ENCODE results near the gene FURIN.
"Not testable (repeated sequence)": the region's sequence is repeated elsewhere in the genome, so short reads cannot be mapped to it uniquely, and the experiment has no call there.

The FURIN gene

DNA sequence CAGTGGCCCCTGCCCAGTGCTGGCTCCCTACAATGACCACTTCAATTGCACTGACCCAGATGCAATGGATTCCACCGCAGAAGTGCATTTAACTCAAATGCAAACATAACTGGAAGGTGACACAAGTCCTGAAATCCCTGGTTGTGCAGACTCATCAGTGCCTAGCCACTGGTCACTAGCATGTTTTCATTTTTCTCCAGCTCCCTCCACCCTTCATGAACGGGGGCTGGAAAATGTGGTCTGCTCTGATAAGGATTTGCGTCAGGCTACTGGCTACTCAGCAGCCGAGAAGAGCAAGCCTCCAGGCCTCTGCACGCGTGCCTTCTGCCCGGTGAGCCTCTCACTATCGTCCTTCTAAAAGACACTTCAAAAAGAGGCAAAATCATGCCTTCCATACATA, 27.4 kb upstream of the FURIN start:
- DNase-seq (ENCODE audit: low read depth in 1 of 2, low spot score in 1 of 2) = no peak

DNA sequence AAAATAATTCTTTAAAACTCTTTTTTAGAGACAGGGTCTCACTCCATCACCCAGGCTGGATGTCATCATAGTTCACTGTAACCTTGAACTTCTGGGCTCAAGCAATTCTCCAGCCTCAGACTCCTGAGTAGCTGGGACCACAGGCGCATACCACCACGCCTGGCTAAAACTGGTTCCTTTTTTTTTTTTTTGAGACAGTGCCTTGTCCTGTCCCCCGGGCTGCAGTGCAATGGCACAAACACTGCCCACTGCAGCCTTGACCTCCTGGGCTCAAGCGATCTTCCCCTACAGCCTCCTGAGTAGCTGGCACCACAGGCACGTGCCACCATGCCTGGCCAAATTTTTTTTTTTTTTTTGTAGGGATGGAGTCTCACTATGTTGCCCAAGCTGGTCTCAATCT, 23.7 kb upstream of the FURIN start:
- no peak for DNase-seq (ENCODE audit: low read depth in 1 of 2, low spot score in 1 of 2)

DNA sequence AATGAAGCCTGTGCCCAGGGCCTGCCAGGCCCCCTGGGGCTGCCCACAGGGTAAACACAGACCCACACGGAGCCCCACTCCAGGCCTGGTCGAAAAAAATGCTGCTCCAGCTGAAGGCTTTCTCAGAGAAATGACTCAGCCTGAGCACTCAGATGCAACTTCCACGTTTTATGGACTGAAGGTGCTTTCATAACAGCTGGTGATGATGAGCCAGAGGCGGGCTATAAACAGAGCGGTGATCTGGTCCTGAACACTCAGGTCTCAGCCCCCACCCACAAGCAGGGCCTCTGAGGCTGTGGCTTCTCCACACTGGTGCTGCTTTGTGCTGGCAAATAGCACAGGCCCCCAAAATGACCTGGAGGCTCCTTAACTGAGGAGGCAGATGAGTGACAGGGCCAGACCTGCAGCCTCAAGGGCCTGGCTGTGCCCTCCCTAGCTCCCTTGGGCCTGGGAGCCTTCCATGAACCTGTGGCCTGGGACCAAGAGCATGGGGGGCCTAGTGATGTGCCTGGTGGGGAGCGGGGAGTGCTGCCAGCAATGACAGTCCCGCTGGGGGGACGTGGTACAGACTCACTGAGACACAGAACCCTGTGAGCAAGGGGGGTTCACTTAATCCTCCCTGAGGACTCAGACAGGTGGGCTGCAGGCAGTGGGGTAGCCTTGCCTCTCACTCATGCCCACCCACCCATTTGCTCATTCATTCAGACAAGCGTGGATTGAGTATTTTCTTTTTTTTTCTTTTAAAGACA, 23.0 kb upstream of the FURIN start:
- no peak for DNase-seq (ENCODE audit: low read depth in 1 of 2, low spot score in 1 of 2)

DNA sequence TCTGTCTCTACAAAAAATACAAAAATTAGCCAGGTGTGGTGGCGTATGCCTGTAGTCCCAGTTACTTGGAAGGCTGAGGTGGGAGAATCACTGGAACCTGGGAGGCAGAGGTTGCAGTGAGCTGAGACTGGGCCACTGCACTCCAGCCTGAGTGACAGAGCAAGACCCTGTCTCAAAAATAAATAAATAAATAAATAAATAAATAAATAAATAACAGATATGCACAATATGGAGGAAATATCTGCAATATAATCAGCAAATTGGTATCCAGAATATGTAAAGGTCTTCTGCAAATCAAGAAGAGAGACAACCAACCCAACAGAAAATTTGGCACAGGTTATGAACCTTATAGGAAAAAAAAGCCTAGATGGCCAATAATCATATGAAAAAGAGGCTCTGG, 19.0 kb upstream of the FURIN start:
- not testable (repeated sequence) for DNase-seq (ENCODE audit: low read depth in 1 of 2, low spot score in 1 of 2)

DNA sequence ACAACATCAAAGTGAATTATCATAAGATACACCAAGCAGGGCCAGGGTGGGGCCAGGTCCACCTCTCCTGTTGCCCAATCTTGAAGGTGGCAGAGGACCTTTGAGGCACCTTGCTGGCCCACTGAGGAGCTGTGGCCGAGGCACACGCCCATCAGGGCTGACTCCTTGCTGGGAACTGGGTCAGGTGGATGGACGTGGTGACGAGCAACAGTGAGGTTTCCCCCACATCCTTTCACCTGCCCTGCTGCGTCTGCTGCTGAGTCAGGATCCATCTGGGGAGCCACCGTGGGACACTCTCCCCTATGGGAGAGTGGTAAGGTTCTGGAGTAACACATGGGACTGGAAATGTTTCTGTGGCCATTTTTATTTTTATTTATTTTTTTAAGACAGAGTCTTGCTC, 17.3 kb upstream of the FURIN start:
- no peak for DNase-seq (ENCODE audit: low read depth in 1 of 2, low spot score in 1 of 2)

DNA sequence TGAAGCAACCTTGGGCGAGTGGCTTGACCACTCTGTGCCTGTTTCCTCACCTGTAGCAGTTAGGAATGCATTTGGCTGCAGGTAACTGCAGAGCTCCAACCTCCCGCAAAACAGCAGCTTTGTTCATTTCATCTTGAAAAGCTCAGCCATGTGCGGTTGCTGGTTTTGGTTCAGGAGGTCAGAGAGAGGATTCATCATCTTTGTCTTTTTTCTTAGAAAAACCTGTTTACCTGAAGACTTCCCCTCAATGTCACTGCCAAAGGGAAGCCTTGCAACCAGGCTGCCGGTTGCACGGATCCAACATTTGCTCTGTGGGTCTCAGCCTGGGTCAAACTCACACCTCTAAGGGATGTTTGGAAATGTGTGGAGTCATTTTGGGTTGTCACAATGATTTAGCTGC, 16.4 kb upstream of the FURIN start:
- DNase-seq (ENCODE audit: low read depth in 1 of 2, low spot score in 1 of 2) = no peak

DNA sequence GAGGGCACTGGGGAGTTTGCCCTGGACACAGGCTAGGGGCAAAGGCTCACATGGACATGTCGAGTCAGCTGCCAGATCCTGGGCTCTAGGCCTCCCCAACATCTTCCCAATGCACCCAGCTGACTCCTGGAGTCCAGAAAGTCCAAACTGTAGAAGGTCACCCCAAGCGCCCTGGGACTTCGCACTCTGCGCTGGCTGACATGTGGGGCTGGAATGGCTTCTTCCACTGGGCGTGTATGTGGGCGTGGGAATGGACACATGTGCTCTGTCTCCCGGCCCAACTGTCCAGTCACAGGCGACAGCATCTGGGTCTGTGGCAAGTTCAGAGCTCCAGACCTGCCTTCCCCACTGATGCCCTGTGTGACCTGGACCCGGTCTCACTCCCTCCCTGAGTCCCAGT, 13.2 kb upstream of the FURIN start:
- DNase-seq (ENCODE audit: low read depth in 1 of 2, low spot score in 1 of 2) = no peak

DNA sequence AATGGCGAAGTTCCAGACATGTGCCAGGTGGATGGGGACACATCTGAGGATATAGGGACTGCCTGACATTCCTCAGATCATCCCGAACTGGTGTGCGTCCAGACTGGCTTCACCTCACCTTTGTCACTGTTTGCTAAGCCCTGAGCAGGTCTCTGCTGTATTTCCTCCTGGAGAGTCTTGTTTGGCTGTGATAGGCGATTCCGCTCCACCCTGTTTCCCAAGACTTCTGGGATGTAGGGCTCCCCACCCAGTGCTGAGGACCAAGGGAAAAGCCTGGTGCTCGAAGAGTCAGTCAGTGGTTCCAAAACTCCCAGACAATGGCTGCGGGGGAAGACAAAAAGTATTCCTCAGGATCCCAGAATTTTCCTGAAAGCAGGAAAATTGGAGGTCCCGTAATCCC, 11.1 kb upstream of the FURIN start:
- DNase-seq (ENCODE audit: low read depth in 1 of 2, low spot score in 1 of 2) = no peak

DNA sequence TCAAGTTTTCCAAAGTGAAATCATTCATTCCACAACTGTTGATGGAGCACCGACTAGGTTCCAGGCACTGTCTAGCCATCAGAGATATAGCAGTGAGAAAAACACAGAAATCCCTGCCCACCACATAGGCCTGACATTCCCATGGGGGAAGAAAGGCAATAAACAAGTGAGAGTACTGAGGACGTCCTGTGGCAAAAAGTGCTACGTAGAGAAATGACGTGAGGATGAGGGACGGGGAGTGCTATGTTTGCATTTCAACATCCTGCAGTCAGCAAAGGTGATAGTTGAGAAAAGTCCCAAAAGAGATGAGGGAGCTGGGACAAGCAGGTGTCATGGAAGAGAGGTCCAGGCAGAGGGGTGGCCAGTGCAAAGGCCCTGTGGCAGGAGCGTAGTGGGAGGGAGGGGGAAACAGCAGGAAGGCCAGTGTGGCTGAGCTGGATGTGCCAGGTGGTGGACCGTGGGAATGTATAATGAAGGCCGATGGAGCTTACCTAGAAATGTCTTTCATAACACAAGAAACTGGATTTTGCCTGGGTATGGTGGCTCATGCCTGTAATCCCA, 10.4 kb upstream of the FURIN start:
- DNase-seq (ENCODE audit: low read depth in 1 of 2, low spot score in 1 of 2) = no peak

DNA sequence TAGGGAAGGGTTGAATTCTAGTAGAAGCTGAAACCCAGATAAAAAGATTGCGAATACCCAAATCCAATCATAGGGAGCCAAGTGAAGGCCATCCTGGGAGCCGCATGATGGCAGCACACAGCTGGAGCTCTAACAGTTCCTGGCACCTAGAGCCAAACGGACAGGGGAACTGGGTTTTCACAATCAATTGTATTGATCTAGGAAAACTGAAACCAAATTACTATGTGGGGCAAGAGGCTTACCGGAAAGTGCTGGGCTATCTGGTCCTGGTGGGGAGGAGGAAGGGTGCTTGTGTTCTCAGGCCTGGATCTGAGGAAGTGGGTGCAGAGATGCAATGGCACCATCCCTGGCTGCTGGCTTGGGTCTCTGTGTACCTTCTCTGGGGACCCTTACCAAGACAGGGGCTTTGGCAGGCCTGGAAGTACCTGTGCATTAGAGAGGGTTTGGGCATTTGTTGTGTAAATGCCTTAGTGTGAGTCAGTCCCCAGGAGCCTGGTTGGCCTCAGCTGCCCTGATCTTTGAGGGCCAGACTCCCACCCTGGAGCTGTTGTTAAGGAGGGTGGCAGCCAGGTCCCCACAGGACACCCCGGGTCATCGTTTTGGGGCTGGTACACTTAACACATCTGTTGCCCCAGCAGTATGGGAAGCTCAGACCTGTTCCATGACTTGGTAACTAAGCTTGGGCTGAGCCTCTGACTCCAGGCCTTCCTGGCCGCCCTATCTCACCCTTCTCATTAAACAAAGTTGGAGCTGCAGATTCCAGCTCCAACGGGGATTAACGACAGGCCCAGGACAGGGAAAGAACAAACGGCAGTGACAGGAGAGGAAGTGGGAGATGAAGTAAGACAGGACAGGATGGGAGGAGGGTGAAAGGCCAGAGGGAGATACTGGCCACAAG, 8.9 kb upstream of the FURIN start:
- DNase-seq (ENCODE audit: low read depth in 1 of 2, low spot score in 1 of 2) = no peak

DNA sequence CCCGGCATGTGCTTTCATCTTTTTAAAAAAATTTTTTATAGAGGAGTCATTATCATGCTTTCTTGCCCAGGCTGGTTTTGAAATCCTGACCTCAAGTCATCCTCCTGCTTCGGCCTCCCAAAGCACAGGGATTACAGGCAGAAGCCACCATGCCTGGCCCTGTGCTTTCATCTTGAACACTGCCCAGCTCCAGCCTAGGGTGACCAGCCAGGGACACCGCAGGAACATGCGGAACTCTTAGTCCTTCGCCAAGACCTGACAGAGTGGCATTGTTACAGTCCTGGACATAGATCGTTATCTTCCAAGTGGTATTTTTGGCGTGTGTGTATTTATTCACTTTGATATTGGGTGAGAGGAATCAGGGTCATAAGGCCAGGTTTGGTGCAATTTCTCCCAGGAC, 7.9 kb upstream of the FURIN start:
- no peak for DNase-seq (ENCODE audit: low read depth in 1 of 2, low spot score in 1 of 2)

DNA sequence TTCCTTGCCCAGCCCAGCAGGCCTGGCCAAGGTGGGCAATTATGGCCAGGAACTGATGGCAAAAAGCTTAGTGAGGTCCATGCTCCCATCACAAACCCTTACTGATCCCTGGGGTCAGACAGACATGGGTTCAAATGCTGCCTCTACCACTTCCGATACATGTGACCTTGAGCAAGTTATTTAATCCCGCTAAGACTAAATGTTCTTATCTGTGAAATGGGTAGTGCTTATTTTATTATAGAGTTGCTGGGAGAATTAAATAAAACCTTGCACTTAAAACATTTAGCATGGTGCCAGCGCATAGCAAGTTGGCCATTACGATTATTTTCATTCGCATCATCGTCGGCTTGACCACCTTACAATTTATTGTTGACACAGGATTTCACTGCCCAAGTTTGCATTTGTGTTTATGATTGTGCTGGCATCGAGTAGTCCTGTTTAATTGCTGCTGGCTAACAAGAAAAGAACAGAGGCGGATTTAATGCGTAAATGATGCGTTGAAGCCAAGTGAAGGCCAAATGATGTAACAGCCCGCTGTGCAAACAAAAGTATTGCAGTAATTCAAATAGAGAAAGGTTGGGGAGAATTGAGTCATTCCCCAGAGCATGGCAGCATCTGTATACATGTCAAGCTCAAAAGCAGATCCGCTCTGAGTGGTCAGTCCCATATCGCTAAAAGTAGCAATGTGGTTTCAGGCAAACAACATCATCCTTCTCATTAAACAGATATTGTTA, 7.3 kb upstream of the FURIN start:
- no peak for DNase-seq (ENCODE audit: low read depth in 1 of 2, low spot score in 1 of 2)

DNA sequence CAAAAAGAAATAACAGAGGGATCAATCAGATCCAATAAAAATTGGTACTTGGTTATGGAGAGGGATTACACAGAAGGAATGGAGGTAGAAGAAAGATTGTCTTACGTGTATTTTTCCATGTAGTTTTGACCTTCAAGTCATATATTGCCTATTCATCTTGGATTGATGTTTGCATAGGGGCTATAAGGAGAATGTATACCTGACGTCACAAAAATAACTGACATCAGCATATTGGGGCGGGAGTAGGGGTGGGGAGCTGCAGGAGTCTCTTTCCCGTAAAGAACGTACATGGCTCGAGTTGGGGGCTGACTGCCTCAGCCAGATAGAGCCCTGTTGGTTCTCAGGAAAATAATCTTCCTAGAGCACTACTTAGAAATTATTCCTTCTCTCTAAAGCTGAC, 5.9 kb upstream of the FURIN start:
- no peak for DNase-seq (ENCODE audit: low read depth in 1 of 2, low spot score in 1 of 2)

DNA sequence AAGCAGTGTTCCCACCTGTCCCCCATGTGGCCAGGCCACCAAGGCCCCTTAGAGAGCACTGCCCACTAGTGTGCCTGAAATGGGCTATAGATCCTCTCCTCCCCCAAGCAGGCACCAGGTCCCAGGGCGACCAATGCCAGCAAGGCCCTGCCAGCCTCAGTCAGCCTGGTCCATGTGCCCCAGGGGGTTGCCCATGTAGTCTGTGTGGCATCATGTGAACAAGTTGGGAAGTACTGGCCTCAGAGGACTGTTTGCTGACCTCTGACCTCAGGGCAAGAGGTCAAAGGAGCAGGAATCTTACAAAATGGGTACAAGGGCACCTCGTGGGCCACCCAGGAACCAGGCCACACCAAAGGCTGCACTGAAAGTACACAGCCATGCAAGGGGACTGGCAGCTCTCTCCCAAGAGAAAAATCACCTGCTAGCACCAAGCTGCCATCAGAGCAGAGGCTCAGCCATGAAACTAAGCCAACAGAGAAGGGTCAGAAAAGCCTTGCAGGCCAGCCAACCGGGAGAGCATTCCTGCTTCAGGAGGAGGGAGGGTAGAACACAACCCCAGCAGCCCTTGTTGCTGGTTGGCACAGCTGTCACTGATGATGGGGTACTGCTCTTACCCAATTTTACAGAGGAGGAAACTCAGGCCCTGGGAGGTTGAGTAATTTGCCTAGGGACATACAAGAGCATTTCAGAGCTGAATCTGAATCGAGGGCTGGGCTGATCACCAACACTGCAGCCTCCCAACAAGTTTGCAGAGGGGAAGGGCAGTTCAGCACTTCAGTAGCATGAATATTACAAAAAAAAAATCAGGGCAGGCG, 5.2 kb upstream of the FURIN start:
- no peak for DNase-seq (ENCODE audit: low read depth in 1 of 2, low spot score in 1 of 2)

DNA sequence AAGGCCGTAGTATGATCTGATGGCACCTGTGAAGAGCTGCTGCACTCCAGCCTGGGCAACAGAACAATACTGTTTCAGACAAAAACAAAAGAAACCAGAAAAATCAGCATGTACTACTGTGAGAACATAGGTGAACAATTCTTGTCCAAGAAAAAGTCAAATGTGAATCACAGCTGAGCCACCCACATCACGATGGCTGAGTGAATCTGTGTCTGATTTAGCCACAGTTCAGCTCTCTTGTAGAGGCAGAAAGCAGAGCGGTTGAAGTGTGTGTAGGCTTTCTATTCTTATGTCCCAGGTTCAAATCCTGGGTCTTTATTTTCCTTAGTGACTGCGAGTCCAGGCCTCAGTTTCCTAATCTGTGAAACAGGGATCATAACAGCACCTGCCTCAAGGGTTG, 4.4 kb upstream of the FURIN start:
- DNase-seq (ENCODE audit: low read depth in 1 of 2, low spot score in 1 of 2) = no peak

DNA sequence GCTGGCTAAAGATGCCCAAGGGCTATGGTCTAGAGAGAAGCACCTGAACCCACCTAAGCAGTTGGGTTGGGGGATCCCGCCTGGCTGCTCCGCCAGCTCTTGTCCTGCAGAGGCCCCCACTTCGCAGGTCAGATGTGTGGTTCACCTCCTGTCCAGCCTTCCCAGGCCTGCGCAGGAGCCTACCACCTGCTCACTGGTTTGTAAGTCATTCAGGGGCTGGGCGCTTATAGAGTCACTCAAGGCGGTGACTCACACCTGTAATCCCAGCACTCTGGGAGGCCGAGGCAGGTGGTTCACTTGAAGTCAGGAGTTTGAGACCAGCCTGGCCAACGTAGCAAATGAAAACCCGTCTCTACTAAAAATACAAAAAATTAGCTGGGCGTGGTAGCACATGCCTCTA, 3.9 kb upstream of the FURIN start:
- DNase-seq (ENCODE audit: low read depth in 1 of 2, low spot score in 1 of 2) = no peak

DNA sequence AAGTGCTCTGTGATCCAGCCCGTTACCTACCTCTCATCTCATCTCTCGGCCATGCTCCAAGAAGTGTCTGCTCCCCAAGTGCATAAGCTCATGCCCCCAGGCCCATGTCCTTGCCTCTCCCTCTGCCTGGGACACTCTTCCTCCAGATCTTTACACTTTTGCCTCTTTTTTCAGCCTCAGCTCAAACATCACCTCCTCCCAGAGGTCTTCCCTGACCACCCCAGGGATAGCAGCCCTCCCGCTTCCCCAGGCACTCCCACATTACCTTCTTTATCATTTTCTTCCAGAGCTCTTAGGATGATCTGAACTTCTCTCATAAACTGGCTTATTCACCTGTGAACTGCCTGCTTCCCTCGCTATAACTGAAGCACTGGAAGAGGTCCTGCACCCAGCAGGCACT, 2.7 kb upstream of the FURIN start:
- no peak for DNase-seq (ENCODE audit: low read depth in 1 of 2, low spot score in 1 of 2)

DNA sequence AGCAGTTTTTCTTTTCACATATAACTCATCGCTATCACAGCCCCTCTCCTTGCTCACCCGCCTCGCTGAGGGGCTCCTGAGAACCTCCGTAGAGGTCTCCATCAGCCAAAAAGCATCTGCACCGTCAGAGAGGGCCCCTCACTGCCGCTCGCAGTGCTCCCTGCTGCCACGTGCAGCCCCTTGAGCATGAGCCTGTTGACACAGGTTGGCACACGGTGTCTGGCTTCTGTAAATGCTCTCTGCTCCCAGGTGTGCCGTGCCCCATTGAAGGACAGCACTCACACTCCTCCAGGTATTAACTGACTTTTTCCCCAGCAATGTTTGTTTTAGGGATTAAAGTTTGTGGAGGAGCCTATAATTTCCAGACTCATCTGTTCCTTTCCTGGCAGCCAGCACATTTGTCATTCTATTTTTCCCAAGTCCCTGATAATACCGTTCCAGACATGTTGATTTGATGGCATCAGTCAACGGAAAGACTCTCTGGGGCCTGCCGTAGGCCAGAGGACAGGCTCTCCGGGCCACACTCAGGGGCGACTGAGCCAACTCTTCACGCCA, 2.1 kb upstream of the FURIN start:
- no peak for DNase-seq (ENCODE audit: low read depth in 1 of 2, low spot score in 1 of 2)

DNA sequence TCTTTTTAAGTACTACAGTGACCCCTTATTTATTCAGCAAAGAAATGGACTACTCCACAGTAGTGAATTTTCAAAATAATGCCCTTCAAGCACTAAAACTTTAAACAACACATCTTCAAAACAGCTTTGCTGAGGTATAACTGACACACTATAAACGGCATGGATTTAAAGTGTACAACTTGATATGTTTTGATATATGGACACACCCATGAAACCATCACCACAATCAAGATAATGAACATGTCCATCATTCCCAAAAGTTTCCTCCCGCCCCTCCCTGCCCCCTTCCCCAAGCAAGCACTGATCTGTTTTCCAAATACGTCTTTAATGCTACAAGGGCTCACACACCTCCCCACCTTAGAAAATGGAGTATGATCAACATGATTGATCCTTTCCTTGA, 1.6 kb upstream of the FURIN start:
- no peak for DNase-seq (ENCODE audit: low read depth in 1 of 2, low spot score in 1 of 2)

DNA sequence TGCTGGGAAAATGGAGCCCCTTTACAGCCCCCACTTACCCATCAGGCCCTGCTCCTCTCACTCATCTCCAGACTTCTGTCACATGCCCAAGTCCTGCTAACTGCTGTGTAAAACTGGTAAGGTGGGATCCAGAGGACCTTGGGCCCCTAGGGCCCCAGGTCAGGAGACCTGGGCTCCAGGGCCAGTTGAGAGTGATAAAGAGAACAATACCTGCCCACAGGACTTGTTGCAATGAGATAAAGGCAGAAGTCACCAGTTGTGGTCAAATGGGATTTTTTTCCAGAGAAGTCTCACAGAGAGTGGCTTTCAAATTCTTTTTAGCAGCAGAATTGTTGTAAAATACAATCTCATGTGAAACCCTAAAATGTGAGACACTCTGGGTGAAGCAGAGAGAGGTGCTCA, 753 bp downstream of the FURIN start:
- DNase-seq (ENCODE audit: low read depth in 1 of 2, low spot score in 1 of 2) = no peak
